HepG2 (cell line): ENCODE results near the gene PPP2R2D. TPM values are rescaled to one million over a fixed set of nuclear protein-coding genes. Genes with fewer than 3 reads are reported as not detected.

Experiments
- ATAC-seq: fragments of 200-7000 bp; cut with Tn5 transposase; 3 replicates; pipeline ENCODE4 v1.9.1; 2020; ENCODE audit warnings: mild to moderate bottlenecking, moderate library complexity
- BruUV-seq: library from RNA; stranded (reverse); fragments of 400-500 nt; replicated peaks from 2 replicates; lab custom pipeline; 2021; lab: Mats Ljungman, UMichigan
- CTCF ChIA-PET: fragments of 300-600 bp; formaldehyde crosslinking; extraction: SDS; loops from one replicate; lab custom pipeline; 2021; ENCODE audit warnings: low total read pairs, inconsistent platforms, low intra/inter-chr PET ratio; lab: Yijun Ruan, JAX
- POLR2A ChIA-PET: fragments of 350-600 bp; sonication (Branson Sonifier 250); formaldehyde crosslinking; loops from one replicate; lab custom pipeline; 2020; ENCODE audit warnings: antibody characterized with exemption, inconsistent platforms; lab: Yijun Ruan, JAX
- DNase-seq: peaks from one replicate; pipeline ENCODE4 v3.0.0-alpha.2; 2015; ENCODE audit warnings: low spot score
- FAIRE-seq: peaks from 3 replicates; lab custom pipeline; 2011; peaks lifted over from hg19 to GRCh38; lab: Jason Lieb, UNC
- H2AFZ ChIP-seq: one replicate; pipeline ENCODE4 v1.6.1; 2011; ENCODE audit warnings: low read length, inconsistent platforms
- H3K27ac ChIP-seq: fragments of 300-600 bp; 3 replicates; pipeline ENCODE4 v1.8.0; 2011; ENCODE audit warnings: mixed run types, mild to moderate bottlenecking, mixed read lengths, low read length, inconsistent platforms; ENCODE audit not compliant: insufficient read depth; ENCODE audit errors: extremely low read length
- H3K27me3 ChIP-seq, 2 experiments: fragments of 200-600 bp in 1 of 2; 2 replicates in 1 of 2; 3 replicates in 1 of 2; pipeline versions ENCODE4 v1.6.0 to v1.8.0; 2011; ENCODE audit warnings: low read length in 2 of 2, mild to moderate bottlenecking in 2 of 2, moderate library complexity in 2 of 2, inconsistent platforms in 1 of 2; ENCODE audit not compliant: insufficient read depth in 2 of 2, control insufficient read depth in 1 of 2
- H3K36me3 ChIP-seq, 2 experiments: fragments of 200-600 bp in 1 of 2; replicated peaks in 1 of 2; 2 replicates in 1 of 2; 3 replicates in 1 of 2; pipeline versions ENCODE4 v1.5.1 to v1.8.0; 2011; ENCODE audit warnings: low read length in 2 of 2, inconsistent platforms in 1 of 2; ENCODE audit not compliant: insufficient read depth in 2 of 2, control insufficient read depth in 1 of 2
- H3K4me1 ChIP-seq: 2 replicates; pipeline ENCODE4 v1.5.1; 2012; ENCODE audit warnings: low read length, inconsistent platforms; ENCODE audit not compliant: insufficient read depth
- H3K4me2 ChIP-seq: 2 replicates; pipeline ENCODE4 v1.6.0; 2011; ENCODE audit warnings: low read depth, low read length, inconsistent platforms
- H3K4me3 ChIP-seq, 3 experiments: fragments of 200-600 bp in 1 of 3; sonication (generic), shearing (Covaris generic) in 1 of 3; replicated peaks in 1 of 3; 2 replicates each; pipeline ENCODE4 v1.5.1; 2011 to 2016; ENCODE audit warnings: low read length in 3 of 3, inconsistent platforms in 2 of 3, low read depth in 2 of 3, mild to moderate bottlenecking in 2 of 3, control low read depth in 1 of 3, mixed read lengths in 1 of 3; ENCODE audit not compliant: insufficient read depth in 1 of 3
- H3K79me2 ChIP-seq: one replicate; pipeline ENCODE4 v1.6.1; 2011; ENCODE audit warnings: low read length, inconsistent platforms; ENCODE audit not compliant: insufficient read depth
- H3K9ac ChIP-seq: 2 replicates; pipeline ENCODE4 v1.6.0; 2011; ENCODE audit warnings: mild to moderate bottlenecking, low read depth, low read length, inconsistent platforms; ENCODE audit not compliant: insufficient read depth
- H3K9me3 ChIP-seq: 2 replicates; pipeline ENCODE4 v1.5.1; 2012; ENCODE audit warnings: mild to moderate bottlenecking, low read length
- H4K20me1 ChIP-seq: 2 replicates; pipeline ENCODE4 v1.6.0; 2011; ENCODE audit warnings: inconsistent platforms, mild to moderate bottlenecking, low read length, moderate library complexity; ENCODE audit not compliant: insufficient read depth
- FOXK1 ChIP-seq: sonication (generic); formaldehyde crosslinking; IDR thresholded peaks from 2 replicates; pipeline ENCODE4 v1.4.0; 2020; ENCODE audit warnings: low read depth, missing genetic modification reagents, borderline replicate concordance
- PCBP2 ChIP-seq: fragments of 200-400 bp; formaldehyde crosslinking; optimal IDR thresholded peaks from 2 replicates; pipeline ENCODE3; 2018; ENCODE audit warnings: low read length, low read depth; ENCODE audit not compliant: poor library complexity, severe bottlenecking
- SIN3B ChIP-seq: fragments of 150-350 bp; IDR thresholded peaks from 2 replicates; pipeline ENCODE4 v1.6.1; 2014; ENCODE audit warnings: low read length
- ZMAT3 ChIP-seq: sonication (generic); formaldehyde crosslinking; conservative IDR thresholded peaks from 2 replicates; pipeline ENCODE4 v1.7.0; 2021; ENCODE audit warnings: missing genetic modification reagents
- ZNF232 ChIP-seq: sonication (generic); formaldehyde crosslinking; IDR thresholded peaks from 2 replicates; pipeline ENCODE4 v1.4.0; 2020; ENCODE audit warnings: missing genetic modification reagents, borderline replicate concordance
- ZNF556 ChIP-seq: sonication (generic); formaldehyde crosslinking; IDR thresholded peaks from 2 replicates; pipeline ENCODE4 v1.4.0; 2020; ENCODE audit warnings: mild to moderate bottlenecking, missing genetic modification reagents, borderline replicate concordance
- ZNF577 ChIP-seq: sonication (generic); formaldehyde crosslinking; IDR thresholded peaks from 2 replicates; pipeline ENCODE4 v1.4.0; 2020; ENCODE audit warnings: mild to moderate bottlenecking, low read depth, missing genetic modification reagents, borderline replicate concordance
- ZNF709 ChIP-seq: sonication (generic); formaldehyde crosslinking; IDR thresholded peaks from 2 replicates; pipeline ENCODE4 v1.5.0; 2020; ENCODE audit warnings: mild to moderate bottlenecking, missing genetic modification reagents
- WGBS: methylation state at CpG from one replicate; pipeline ENCODE4 v1.1.6; 2017; ENCODE audit warnings: low lambda C conversion rate; 5-methylcytosine and 5-hydroxymethylcytosine counted together
- in situ Hi-C: cut with HindIII; loops from 2 replicates; pipeline ENCODE4 v1.10.0; 2017; ENCODE audit warnings: low pct_unique_long_range_greater_than_20kb; ENCODE audit not compliant: extremely low pct_ligation_motif_present
- intact Hi-C: fragments of 100-400 bp; cut with micrococcal nuclease; formaldehyde crosslinking; loops from one replicate; pipeline ENCODE4 v1.10.0; 2022; ENCODE audit not compliant: unreplicated experiment
- polyA plus RNA-seq, 8 experiments: library from polyadenylated mRNA; depleted of rRNA in 3 of 8; stranded (reverse) in 7 of 8; unstranded in 1 of 8; fragments of >200 nt; fragmentation: Illumina TruSeq in 4 of 8; extraction: Trizol in 4 of 8; gene quantifications; 2 replicates each; pipeline versions ENCODE4 v1.2.1 to v1.2.3, GENCODE V29; 2011 to 2016; ENCODE audit warnings: low read depth in 4 of 8, missing spikeins in 1 of 8, mixed read lengths in 1 of 8; ENCODE audit not compliant: insufficient read depth in 1 of 8
- total RNA-seq, 5 experiments: library from RNA; depleted of rRNA; stranded (reverse); fragments of >200 nt; fragmentation: Illumina TruSeq; extraction: Trizol; gene quantifications; 2 replicates each; pipeline ENCODE4 v1.2.3, GENCODE V29; 2016; ENCODE audit warnings: low read depth in 1 of 5
- TF ChIP-seq, protein P1 (sequence below): sonication (generic); formaldehyde crosslinking; IDR thresholded peaks from 2 replicates; pipeline ENCODE4 v1.4.0; 2020; ENCODE audit warnings: missing genetic modification reagents

The PPP2R2D gene
- total and polyA plus RNA-seq, 2 of the 13 experiments (the other 11 are each of a cell fraction or from before 2014, with no cell fraction given), result 32.7 to 33.2 TPM

DNA sequence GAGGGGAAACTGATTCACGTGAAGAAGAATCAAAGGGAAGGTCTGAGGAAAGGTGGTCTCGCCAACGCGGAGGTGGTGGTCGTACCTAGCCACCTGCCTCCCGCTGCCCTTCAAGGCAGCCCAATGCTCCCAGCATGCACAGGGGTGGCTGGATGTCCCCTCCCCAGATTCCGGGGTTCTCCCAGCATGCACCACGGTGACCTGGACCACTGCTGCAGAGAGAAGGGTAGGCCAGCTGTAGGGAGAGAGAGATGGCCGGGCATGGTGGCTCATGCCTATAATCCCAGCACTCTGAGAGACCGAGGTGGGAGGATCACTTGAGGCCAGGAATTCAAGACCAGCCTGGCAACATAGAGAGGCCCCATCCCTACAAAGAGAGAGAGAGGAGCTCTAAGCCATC is 32.4 kb upstream of the PPP2R2D start:
- no peak overlapping the region for H3K9ac ChIP-seq
- H3K4me2 ChIP-seq, result no peak overlapping the region
- ChIA-PET CTCF (no interaction called here), POLR2A (no interaction called here)
- 50% methylated on average over 8 of the region's 10 CpGs for WGBS
- DNase-seq, result no peak
- H3K79me2 ChIP-seq, result no peaks in the 10 kb centered on the region
- H3K9me3 ChIP-seq, result no peaks in the 10 kb centered on the region
- H3K4me3 ChIP-seq, result no peak overlapping the region
- no peak overlapping the region for H3K27ac ChIP-seq
- peaks cover 0 to 32% of the 10 kb centered on the region in 2 experiments; a peak in 3 of 5 replicates for H3K27me3 ChIP-seq
- H3K36me3 ChIP-seq, result no peaks in the 10 kb centered on the region
- in situ Hi-C loops, result no loop called here
- no peak overlapping the region for H2AFZ ChIP-seq
- ATAC-seq, result no peak
- BruUV-seq, result no TSS peak
- no peaks in the 10 kb centered on the region for H4K20me1 ChIP-seq
- intact Hi-C loops, result no loop called here
- no peak for TF ChIP-seq ZNF709
- TF ChIP-seq ZNF556 (CRISPR knock-in tag), result no peak
- TF ChIP-seq ZNF577 (CRISPR knock-in tag), result no peak
- TF ChIP-seq PCBP2, result no peak
- TF ChIP-seq SIN3B, result no peak
- no peak for TF ChIP-seq ZNF232 (CRISPR knock-in tag)
- TF ChIP-seq, protein P1, sequence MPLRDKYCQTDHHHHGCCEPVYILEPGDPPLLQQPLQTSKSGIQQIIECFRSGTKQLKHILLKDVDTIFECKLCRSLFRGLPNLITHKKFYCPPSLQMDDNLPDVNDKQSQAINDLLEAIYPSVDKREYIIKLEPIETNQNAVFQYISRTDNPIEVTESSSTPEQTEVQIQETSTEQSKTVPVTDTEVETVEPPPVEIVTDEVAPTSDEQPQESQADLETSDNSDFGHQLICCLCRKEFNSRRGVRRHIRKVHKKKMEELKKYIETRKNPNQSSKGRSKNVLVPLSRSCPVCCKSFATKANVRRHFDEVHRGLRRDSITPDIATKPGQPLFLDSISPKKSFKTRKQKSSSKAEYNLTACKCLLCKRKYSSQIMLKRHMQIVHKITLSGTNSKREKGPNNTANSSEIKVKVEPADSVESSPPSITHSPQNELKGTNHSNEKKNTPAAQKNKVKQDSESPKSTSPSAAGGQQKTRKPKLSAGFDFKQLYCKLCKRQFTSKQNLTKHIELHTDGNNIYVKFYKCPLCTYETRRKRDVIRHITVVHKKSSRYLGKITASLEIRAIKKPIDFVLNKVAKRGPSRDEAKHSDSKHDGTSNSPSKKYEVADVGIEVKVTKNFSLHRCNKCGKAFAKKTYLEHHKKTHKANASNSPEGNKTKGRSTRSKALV (CRISPR knock-in tag), result no peak
- TF ChIP-seq FOXK1 (CRISPR knock-in tag), result no peak
- TF ChIP-seq ZMAT3, result no peak
- no peak for FAIRE-seq
- peaks cover 10% of the 10 kb centered on the region; the same call in 1 of the 2 replicates for H3K4me1 ChIP-seq
